Uterus (tissue), 2 donors: ENCODE results near the gene FLVCR2.

ENCODE experiments used
- POLR2A ChIP-seq, 2 donors: fragments of 450-650 bp; IDR thresholded peaks; one replicate each; pipeline ENCODE4 v1.6.1; 2016; ENCODE audit warnings: antibody characterized with exemption in 2 of 2, mild to moderate bottlenecking in 1 of 2, moderate library complexity in 1 of 2
- TF ChIP-seq, protein P1 (sequence below), 4 experiments: fragments of 200-600 bp in 2 of 4; fragments of 450-650 bp in 2 of 4; sonication (generic) in 2 of 4; IDR thresholded peaks; one replicate each; pipeline ENCODE4 v1.5.1; 2016 to 2019; ENCODE audit warnings: antibody characterized with exemption in 4 of 4, mild to moderate bottlenecking in 2 of 4, moderate library complexity in 1 of 4

DNA sequence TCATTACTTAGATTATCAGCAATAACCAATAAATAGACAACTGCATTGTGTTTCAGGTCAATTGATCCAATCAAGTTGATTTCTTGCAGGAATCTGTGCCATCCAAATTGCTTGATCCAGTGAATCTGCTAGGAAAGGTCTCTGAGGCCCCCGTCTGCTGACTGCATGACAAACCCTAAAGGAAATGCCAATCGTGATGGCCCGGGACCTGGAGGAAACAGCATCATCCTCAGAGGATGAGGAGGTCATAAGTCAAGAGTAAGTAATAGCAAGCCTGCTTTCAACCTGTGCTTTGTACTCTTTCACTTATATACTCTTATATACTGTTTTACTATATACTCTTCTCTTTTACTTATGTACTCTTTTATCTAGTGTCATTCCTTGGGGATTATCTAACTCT, 84.5 kb downstream of the FLVCR2 start:
- TF ChIP-seq, protein P1, sequence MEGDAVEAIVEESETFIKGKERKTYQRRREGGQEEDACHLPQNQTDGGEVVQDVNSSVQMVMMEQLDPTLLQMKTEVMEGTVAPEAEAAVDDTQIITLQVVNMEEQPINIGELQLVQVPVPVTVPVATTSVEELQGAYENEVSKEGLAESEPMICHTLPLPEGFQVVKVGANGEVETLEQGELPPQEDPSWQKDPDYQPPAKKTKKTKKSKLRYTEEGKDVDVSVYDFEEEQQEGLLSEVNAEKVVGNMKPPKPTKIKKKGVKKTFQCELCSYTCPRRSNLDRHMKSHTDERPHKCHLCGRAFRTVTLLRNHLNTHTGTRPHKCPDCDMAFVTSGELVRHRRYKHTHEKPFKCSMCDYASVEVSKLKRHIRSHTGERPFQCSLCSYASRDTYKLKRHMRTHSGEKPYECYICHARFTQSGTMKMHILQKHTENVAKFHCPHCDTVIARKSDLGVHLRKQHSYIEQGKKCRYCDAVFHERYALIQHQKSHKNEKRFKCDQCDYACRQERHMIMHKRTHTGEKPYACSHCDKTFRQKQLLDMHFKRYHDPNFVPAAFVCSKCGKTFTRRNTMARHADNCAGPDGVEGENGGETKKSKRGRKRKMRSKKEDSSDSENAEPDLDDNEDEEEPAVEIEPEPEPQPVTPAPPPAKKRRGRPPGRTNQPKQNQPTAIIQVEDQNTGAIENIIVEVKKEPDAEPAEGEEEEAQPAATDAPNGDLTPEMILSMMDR (IDR thresholded peaks at IDR 0.05): no peak
- no peak for TF ChIP-seq POLR2A (IDR thresholded peaks at IDR 0.05)
